ENCODE data around the gene ATP6V0A1.

- TF ChIP-seq POLR2A (IDR thresholded peaks at IDR 0.05), result peak; percentile 7 to 51
- peak in 1 of 5 experiments; percentile 35 for TF ChIP-seq CTCF (IDR thresholded peaks at IDR 0.05)
- peak; percentile 83 to 92 for TF ChIP-seq EP300 (IDR thresholded peaks at IDR 0.05)
Observed at GRCh38 chr17:42566883-42567573, 108.3 kb downstream of the ATP6V0A1 start, which contains the start of gene MLX.

All from tibial nerve (tissue), 4 donors.